GM19438 (cell line): ENCODE results near the gene SMPD4.
"Not testable (repeated sequence)": the region's sequence is repeated elsewhere in the genome, so short reads cannot be mapped to it uniquely, and the experiment has no call there.

Source experiments
- ATAC-seq: cut with Tn5 transposase; IDR thresholded peaks from one replicate; pipeline ENCODE4 v1.9.1; 2021; ENCODE audit warnings: low read depth; ENCODE audit not compliant: unreplicated experiment

Gene SMPD4, protein sequence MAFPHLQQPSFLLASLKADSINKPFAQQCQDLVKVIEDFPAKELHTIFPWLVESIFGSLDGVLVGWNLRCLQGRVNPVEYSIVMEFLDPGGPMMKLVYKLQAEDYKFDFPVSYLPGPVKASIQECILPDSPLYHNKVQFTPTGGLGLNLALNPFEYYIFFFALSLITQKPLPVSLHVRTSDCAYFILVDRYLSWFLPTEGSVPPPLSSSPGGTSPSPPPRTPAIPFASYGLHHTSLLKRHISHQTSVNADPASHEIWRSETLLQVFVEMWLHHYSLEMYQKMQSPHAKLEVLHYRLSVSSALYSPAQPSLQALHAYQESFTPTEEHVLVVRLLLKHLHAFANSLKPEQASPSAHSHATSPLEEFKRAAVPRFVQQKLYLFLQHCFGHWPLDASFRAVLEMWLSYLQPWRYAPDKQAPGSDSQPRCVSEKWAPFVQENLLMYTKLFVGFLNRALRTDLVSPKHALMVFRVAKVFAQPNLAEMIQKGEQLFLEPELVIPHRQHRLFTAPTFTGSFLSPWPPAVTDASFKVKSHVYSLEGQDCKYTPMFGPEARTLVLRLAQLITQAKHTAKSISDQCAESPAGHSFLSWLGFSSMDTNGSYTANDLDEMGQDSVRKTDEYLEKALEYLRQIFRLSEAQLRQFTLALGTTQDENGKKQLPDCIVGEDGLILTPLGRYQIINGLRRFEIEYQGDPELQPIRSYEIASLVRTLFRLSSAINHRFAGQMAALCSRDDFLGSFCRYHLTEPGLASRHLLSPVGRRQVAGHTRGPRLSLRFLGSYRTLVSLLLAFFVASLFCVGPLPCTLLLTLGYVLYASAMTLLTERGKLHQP

DNA sequence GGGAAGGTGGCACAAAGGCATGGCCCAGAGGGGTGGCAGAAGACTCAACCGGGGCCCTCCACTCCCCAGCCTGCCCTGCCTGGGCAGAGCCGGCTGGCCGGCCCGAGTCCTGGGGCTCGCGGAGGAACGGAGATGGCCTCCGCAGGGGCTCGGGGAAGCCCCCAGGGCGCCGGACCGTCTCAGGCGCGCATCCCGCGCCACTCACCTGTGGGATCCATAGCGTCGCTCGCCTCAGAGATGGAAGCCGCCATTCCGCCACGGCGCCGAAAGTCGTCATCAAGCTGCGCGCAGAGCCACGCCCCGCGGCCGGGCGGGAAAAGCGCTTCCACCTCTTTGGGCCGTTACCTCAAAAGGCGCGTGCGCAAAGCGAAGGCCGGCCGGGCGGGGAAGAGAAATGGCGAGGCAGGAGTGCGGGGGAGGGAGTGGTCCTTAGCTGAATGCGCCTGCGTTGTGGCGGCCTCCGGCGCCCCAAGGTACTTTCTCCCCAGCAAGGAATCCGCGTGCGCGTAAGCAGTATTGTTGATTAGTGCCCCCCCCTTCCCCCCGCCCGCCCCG, at the start of gene SMPD4:
SMPD4 (minus strand) TSS at position 278 of the 555 bp plus-strand sequence. CDS start 5,010 bp downstream, outside the sequence.
- ATAC-seq = peak; percentile 58

DNA sequence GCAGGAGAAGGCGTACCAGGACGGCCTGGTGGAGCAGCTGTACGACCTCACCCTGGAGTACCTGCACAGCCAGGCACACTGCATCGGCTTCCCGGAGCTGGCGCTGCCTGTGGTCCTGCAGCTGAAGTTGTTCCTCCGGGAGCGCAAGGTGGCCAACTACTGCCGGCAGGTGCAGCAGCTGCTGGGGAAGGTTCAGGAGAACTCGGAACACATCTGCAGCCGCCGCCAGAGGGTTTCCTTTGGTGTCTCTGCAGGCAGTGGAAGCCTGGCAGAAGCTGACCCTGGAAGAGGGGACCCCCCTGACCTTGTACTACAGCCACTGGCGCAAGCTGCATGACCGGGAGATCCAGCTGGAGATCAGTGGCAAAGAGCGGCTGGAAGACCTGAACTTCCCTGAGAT, 49.5 kb upstream of the SMPD4 start:
- not testable (repeated sequence) for ATAC-seq

DNA sequence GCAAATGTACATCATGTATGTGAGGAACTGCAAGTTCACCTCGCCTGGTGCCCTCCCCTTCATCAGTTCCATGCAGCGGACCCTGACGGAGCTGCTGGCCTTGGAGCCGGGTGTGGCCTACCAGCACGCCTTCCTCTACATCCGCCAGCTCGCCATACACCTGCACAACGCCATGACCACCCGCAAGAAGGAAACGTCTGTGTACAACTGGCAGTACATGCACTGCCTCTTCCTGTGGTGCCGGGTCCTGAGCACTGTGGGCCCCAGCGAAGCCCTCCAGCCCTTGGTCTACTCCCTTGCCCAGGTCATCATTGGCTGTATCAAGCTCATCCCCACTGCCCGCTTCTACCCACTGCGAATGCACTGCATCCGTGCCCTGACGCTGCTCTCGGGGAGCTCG, 49.0 kb upstream of the SMPD4 start:
- not testable (repeated sequence) for ATAC-seq

DNA sequence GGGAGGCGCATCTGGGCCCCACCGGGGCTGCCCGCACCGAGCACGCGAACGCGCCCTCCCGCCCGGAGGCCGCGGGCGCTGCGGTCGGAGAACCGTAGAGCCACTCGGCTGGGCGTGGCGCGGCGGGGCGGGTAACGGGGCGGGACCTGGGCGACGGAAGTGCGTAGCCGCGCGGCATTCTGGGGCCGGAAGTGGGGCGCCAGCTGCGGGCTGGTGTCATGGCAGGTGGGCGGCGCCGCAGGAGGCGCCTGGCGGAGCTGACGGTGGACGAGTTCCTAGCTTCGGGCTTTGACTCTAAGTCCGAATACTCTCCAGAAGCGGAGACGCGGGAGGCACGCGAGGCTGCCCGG, 47.7 kb upstream of the SMPD4 start:
- ATAC-seq = not testable (repeated sequence)

DNA sequence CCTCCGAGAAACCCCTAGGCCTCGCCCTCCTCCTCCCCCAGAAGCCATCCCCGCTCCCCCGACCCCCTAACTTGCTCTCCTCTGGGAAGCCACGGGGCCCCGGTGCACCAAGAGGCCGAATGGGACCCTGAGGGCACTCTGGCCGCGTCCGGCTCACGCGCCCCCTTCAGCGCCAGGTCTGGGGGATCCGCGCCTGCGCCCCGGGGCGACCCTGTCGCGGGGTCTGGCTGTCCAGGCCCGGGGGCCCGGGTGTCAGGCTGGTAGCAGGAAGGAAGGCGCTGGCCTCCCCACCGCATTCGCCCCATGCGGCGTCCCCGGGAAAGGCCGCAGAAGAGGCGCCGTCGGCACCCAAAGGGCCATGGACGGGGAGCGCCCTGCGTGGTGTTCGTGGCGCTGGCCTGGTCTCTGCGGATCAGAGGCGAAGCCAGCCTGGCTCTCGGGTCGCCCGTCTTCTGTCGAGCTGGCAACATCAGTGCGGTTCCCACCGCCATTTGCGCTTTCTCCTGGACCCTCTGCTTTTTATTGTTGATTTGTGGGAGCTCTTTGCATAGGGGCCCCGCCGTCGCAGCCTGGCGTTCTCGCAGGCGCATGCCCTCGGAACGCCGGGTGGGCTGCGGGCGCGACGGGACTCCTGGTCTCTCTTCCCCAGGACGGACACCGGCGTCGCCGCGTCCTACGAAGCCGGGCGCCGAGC, 47.2 kb upstream of the SMPD4 start:
- ATAC-seq = not testable (repeated sequence)

DNA sequence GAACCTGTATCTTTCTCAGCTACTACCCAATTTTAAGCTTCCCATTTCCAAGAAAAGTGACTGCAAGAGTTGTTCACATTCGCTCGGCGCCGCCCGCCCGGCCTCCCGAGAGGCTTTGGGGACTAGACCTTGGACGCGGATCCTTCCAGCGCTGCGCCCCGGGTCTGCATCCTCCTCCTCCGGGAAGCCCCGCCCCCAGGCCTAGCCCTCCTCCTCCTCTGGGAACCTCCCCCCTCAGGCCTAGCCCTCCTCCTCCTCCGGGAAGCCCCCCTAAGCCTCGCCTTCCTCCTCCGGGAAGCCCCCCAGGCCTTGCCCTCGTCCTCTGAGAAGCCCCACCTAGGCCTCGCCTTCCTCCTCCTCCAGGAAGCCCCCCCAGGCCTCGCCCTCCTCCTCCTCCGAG, 46.6 kb upstream of the SMPD4 start:
- ATAC-seq = not testable (repeated sequence)

DNA sequence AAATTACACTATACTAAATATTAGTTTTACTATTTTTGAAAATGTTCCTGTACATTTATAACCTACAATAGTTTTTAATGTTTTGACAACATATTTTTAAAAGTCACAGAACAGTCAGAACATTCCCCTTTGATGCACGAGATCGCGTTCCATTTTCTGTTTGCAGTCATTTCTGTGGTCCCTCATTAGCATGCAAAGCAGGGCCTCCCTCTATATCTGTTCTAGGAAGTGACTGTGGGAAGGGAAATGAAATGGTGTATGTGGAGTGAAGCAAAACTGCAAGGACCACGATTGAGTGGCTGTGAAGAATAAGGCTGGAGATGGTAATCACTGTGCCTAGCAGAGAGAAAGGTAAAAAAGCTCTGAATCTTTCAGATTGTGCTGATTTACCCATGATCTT, 41.1 kb upstream of the SMPD4 start:
- not testable (repeated sequence) for ATAC-seq

DNA sequence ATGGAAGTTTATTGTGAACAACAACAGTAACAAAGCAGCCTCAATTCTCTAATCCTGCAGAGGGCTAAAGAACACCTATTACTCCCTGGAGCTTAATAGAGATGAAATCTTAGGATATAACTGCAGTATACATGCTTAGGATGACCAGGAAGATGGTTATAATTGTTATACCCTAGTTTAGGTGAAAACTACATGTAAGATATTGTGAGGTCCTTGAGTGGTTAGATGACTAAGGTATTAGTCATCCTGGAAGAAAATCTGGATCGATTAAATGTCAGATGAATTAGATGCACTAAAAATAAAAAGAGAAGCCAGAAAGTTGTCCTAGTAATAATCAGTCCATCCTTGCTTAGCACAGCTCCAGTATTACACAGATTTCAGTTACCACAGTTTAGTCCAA, 39.1 kb upstream of the SMPD4 start:
- ATAC-seq = not testable (repeated sequence)

DNA sequence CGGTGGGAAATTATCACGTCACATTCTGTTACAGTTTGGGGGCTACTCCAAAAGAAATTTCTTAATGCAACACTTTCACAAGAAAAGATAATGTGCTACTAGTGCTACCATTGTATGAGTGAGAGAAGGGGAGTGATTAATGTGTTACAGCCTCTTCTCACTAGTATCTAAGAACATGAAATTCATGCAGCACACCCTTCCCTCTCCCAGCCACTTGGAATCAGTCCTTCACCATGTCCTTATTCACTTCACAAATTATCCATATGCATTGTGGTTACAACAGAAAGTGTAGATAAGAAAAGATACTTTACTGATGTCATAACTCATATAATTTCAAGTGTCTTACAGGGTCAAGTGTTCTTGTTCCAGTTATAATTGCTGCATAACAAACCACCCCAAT, 37.7 kb upstream of the SMPD4 start:
- not testable (repeated sequence) for ATAC-seq

DNA sequence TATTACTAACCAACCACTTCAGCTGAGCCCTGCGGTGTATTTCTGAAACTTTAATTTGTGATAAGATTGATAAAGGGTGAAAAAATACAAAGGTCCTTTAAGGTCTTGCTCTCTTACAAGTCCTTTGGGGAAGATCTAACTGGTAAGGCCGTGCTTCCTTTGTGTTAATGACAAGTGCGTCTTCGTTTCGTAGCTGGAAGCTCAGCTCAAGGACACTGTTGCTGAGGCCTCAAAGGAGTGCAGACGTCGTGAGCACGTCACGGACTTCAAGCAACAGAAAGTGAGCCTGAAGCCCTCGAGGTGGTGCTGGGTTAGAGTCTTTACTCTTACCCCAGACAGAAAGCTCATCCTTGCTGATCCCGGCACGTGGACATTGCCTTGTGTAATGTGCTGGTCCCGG, 25.6 kb upstream of the SMPD4 start:
- not testable (repeated sequence) for ATAC-seq

DNA sequence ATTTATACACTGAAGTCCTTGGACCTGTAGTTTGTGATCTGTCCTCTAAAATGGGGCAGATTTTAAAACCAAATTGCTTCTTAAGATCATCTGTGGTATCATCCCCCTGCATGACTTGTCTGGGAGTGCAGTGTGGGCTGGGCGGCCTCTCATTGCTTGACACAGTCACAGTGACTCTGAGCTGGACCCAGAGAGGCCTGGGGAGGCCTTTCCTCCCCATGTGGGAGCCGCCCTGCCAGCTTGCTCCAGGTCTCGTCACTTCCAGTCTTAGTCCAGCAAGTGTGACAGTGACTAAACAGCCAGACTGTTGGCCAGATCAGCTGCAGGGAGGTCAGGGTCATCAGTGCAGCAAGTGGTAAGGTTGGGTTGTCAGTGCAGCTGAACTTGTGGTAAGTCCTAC, 21.7 kb upstream of the SMPD4 start:
- ATAC-seq = not testable (repeated sequence)

DNA sequence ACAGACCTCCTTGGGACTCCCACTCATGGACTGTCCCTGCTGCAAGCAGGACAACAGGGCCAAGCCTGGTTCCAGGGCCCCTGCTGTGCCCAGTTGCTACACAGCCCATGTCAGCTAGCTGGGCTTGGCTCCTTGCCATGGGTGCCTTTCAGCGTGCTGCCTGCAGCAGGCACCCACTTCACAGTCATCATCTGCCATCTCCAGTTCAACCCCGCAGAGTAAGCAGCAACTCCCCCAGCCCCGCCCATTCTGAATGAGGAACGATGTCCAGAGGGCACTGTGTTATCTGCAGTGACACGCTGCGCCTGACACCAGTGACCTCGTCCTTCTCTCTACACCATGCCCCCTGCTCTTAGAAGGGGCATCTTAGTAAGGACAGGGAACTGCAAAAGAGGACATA, 21.1 kb upstream of the SMPD4 start:
- ATAC-seq = not testable (repeated sequence)

DNA sequence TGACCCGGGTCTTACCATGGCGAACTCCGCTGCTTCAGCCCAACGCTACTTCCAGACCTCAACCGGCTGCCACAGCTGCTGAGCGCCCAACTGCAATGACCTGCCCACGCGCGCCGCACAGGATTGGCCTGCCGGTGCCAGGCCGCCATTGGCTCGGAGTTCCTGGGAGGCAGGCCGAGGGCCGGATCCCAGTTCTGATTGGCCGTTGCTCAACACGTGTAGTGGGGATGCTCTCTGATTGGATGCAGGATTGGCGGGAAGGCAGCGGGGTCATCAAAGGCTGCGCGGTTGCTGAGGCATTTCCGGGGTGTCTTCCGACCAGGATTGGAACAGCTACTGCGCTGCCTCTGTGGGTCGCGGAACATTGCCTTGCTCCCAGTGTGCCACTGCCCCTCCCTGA, 16.9 kb upstream of the SMPD4 start, which contains the start of gene TUBA3E:
TUBA3E (minus strand) TSS at position 97 of the 400 bp plus-strand sequence; CDS start at position 18, 79 bp downstream.
- ATAC-seq = no peak

DNA sequence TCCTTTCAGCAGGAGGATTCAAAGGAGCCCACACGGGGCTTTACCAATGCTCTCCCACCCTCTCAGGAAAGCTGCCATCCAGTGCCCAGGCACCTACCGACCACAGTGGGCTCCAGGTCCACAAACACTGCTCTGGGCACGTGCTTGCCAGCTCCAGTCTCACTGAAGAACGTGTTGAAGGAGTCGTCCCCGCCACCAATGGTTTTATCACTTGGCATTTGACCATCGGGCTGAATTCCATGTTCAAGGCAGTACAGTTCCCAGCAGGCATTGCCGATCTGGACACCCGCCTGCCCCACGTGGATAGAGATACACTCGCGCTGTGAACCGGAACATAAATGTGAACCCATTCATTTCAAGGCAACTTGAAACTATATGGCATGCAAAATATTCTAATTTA, 14.7 kb upstream of the SMPD4 start:
- not testable (repeated sequence) for ATAC-seq

DNA sequence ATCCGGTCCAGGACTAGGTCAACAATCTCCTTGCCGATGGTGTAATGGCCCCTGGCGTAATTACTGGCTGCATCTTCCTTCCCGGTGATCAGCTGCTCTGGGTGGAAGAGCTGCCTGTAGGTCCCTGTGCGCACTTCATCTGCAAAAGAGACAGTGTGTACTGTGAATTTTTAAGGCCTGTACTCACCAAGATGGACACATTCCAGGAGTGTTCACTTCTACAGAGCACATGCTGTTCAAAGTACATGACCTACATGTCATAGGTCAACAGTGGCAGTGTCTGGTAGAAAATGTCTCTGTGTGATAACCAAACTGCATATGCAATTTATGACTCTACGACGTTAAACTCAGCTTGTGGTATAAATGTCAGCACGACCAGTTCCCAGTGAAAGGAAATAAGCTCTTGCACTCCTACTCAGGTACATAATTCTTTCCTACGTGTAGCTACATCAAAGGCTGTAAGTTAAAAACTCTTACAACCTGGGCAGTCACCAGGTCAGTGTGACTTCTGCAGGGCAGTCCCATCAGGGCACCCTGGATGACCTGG, 13.8 kb upstream of the SMPD4 start:
- not testable (repeated sequence) for ATAC-seq

DNA sequence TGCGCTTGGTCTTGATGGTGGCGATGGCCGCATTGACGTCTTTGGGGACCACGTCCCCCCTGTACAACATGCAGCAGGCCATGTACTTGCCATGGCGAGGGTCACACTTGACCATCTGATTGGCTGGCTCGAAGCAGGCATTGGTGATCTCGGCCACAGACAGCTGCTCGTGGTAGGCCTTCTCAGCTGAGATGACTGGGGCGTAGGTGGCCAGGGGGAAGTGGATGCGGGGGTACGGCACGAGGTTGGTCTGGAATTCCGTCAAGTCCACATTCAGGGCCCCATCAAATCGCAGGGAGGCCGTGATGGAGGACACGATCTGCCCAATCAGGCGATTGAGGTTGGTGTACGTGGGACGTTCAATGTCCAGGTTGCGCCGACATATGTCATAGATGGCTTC, 12.4 kb upstream of the SMPD4 start:
- ATAC-seq = not testable (repeated sequence)

DNA sequence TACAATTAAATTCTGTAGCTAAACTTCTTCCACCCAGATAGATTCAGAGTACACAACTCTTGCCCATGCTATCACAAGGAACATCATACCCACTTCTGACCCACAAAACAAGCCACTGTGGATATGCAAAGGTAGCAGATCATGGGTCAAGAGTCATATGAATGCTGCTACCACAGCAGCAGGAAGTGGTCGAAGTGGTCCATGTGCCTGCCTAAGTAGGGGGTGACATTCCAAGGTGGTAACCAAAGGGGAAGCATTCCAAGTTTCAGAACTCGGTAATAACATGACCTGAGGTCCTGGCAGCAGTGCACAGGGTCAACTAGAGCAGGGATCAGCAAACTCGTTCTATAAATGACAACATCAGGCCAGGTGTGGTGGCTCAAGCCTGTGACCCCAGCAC, 11.0 kb upstream of the SMPD4 start:
- not testable (repeated sequence) for ATAC-seq

DNA sequence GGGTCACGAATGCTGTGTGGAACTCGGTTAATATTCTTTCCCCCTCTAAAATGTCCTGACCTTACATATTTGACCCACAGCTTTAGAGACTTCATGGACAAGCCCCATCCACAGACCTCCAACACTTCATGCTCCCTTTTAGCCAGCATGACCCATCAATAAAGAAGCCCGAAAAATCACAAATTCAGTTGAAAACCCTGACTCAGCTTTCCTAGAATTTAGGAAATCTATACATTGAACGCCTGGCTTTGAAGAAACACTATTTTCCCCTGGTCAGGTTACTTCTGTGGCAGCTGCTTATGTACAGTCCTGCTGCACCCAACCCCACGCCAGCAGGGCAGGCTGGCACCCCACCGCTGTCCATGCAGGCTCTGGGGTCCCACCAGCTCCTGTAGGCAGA, 9.9 kb upstream of the SMPD4 start:
- ATAC-seq = not testable (repeated sequence)

DNA sequence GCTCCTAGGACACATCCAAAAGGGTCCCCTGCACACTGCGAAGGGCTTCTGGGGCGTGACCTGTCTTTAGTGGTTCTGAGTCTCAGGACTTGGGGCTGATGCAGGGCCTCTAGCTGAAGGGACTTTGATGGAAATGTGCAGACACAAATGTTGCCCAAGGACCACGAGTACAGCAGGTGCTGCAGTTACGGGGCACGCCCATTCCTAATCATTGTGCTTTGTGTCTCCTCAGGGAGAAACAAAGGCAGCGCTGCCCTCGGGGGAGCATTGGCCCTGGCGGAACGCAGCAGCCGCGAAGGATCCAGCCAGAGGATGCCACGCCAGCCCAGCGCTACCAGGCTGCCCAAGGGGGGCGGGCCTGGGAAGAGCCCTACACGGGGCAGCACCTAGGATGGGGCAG, 8.8 kb upstream of the SMPD4 start:
- ATAC-seq = no peak

DNA sequence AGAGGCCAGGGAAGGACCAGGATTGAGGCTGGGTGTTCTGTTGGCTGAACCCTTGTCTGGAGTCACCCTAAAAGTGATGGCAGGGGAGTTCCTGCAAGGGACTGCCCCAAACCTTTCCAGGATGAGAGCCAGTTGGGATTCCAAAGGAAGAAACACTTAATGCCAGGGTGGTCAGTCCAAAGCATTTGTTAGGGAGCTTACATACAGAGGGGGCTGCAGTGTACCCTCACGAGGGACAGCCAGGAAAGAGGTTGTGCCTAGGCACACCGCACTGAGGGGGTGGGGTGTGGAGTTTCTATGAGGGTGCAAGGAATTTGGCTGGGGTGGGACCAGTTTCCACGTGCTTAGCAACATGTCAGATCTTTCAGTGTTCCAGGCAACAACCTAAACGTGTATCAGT, 7.6 kb upstream of the SMPD4 start:
- ATAC-seq = not testable (repeated sequence)
